T-cell (primary cell): ENCODE measurements around the gene KIAA1586. TPM values are rescaled to one million over a fixed set of nuclear protein-coding genes. Genes with fewer than 3 reads are reported as not detected.

ENCODE experiments used
- ATAC-seq, 4 experiments: fragments of 200-7000 bp in 3 of 4; fragments of 150-1000 bp in 1 of 4; cut with Tn5 transposase; replicated peaks in 1 of 4; 1 replicate in 3 of 4; 2 replicates in 1 of 4; pipeline ENCODE4 v1.10.0; 2021; ENCODE audit warnings: moderate library complexity in 3 of 4, mild to moderate bottlenecking in 2 of 4, moderate number of reproducible peaks in 1 of 4
- CTCF ChIA-PET, 2 donors: fragments of 300-600 bp; sonication (Branson Sonifier 250); formaldehyde crosslinking; loops; one replicate each; lab custom pipeline; 2022; ENCODE audit warnings: antibody characterized with exemption in 2 of 2; lab: Charles Lee
- POLR2A ChIA-PET, 2 donors: fragments of 300-600 bp; sonication (Branson Sonifier 250); formaldehyde crosslinking; loops; one replicate each; lab custom pipeline; 2022; ENCODE audit warnings: antibody characterized with exemption in 2 of 2; lab: Charles Lee
- DNase-seq, 35 experiments: peaks; one replicate each; pipeline versions ENCODE4 v3.0.0 to v3.0.0-alpha.2; 2013 to 2023
- H3K27ac ChIP-seq: one replicate; pipeline ENCODE4 v1.5.1; 2013; ENCODE audit warnings: low read length
- H3K27me3 ChIP-seq, 2 experiments: replicated peaks in 1 of 2; 1 replicate in 1 of 2; 2 replicates in 1 of 2; pipeline versions ENCODE4 v1.6.1 to v1.7.0; 2013; ENCODE audit warnings: low read length in 1 of 2, mixed read lengths in 1 of 2; ENCODE audit not compliant: control insufficient read depth in 2 of 2, insufficient read depth in 2 of 2; ENCODE audit errors: extremely low read depth in 1 of 2
- H3K36me3 ChIP-seq, 2 donors: 1 replicate in 1 of 2; 2 replicates in 1 of 2; pipeline versions ENCODE4 v1.6.1 to v1.7.0; 2013; ENCODE audit warnings: low read length in 1 of 2; ENCODE audit not compliant: control insufficient read depth in 2 of 2, insufficient read depth in 1 of 2; ENCODE audit errors: extremely low read depth in 1 of 2
- H3K4me1 ChIP-seq, 2 experiments: 1 replicate in 1 of 2; 2 replicates in 1 of 2; pipeline versions ENCODE4 v1.6.1 to v1.7.0; 2013; ENCODE audit warnings: low read length in 2 of 2, mixed read lengths in 1 of 2; ENCODE audit not compliant: insufficient read depth in 2 of 2, control insufficient read depth in 1 of 2; ENCODE audit errors: extremely low read depth in 1 of 2
- H3K4me3 ChIP-seq, 2 donors: 1 replicate in 1 of 2; 2 replicates in 1 of 2; pipeline versions ENCODE4 v1.5.1 to v1.7.0; 2013; ENCODE audit warnings: mild to moderate bottlenecking in 2 of 2, low read length in 1 of 2, moderate library complexity in 1 of 2; ENCODE audit not compliant: control insufficient read depth in 1 of 2; ENCODE audit errors: extremely low read depth in 1 of 2
- H3K9me3 ChIP-seq: 2 replicates; pipeline ENCODE4 v1.7.0; 2013
- H3K27ac Mint-ChIP-seq, 2 donors: one replicate each; pipeline ENCODE4 v1.8.0; 2020 to 2021; ENCODE audit warnings: mild to moderate bottlenecking in 2 of 2, mixed read lengths in 2 of 2
- H3K27me3 Mint-ChIP-seq, 2 donors: one replicate each; pipeline ENCODE4 v1.8.0; 2021 to 2022; ENCODE audit warnings: mixed read lengths in 2 of 2
- H3K36me3 Mint-ChIP-seq: one replicate; pipeline ENCODE4 v1.8.0; 2021; ENCODE audit warnings: mixed read lengths
- H3K4me1 Mint-ChIP-seq, 3 donors: one replicate each; pipeline ENCODE4 v1.8.0; 2020 to 2022; ENCODE audit warnings: mixed read lengths in 3 of 3, mild to moderate bottlenecking in 1 of 3
- H3K4me3 Mint-ChIP-seq, 3 donors: one replicate each; pipeline ENCODE4 v1.8.0; 2020 to 2022; ENCODE audit warnings: mild to moderate bottlenecking in 3 of 3, mixed read lengths in 3 of 3, moderate library complexity in 3 of 3
- H3K9me3 Mint-ChIP-seq, 3 donors: one replicate each; pipeline ENCODE4 v1.8.0; 2020 to 2022; ENCODE audit warnings: mixed read lengths in 3 of 3
- WGBS: methylation state at CpG from one replicate; pipeline ENCODE4 v1.1.5; 2013; ENCODE audit warnings: missing lambda C conversion rate; ENCODE audit not compliant: insufficient coverage; 5-methylcytosine and 5-hydroxymethylcytosine counted together
- total RNA-seq, 35 experiments: library from RNA in 6 of 35; stranded (reverse) in 6 of 35; fragments of 120-200 nt in 1 of 35; gene quantifications; one replicate each; pipeline versions ENCODE4 v1.2.1 to v1.2.4 and lab custom pipeline; 2013 to 2026

KIAA1586 gene
- total RNA-seq, 5 donors from 2014 or later (not counting 1 experiment from before 2014, with no cell fraction given): 12.5 to 20.5 (median 15.2) TPM

GRCh38 chr6:57072108-57072507, 25.6 kb downstream of the KIAA1586 start:
- WGBS: 75% methylated on average over 2 of the region's 3 CpGs
- Histone ChIP-seq H3K27ac (no peak overlapping the region), H3K4me1 (no peaks in the 10 kb centered on the region), H3K4me3 (no peak overlapping the region), H3K9me3 (no peaks in the 10 kb centered on the region), H3K36me3 (peaks cover 0 to 4% of the 10 kb centered on the region in 2 donors), H3K27me3 (no peaks in the 10 kb centered on the region)
- Mint-ChIP-seq H3K9me3 (no peaks in the 10 kb centered on the region), H3K4me1 (no peaks in the 10 kb centered on the region), H3K27ac (no peak overlapping the region), H3K27me3 (no peaks in the 10 kb centered on the region), H3K36me3 (peaks cover 17% of the 10 kb centered on the region), H3K4me3 (no peak overlapping the region)
- ATAC-seq (no peak), DNase-seq (no peak)
- ChIA-PET POLR2A (interaction anchor here (0.6 to 0.8 kb wide), 2 partner anchors 18 to 38 kb away, joined by 3 read pairs; no protein-coding TSS in a partner anchor), CTCF (no interaction called here)

- Mint-ChIP-seq H3K36me3 (peaks cover 24% of the 10 kb centered on the region), H3K27me3 (no peaks in the 10 kb centered on the region), H3K9me3 (no peaks in the 10 kb centered on the region), H3K27ac (no peak overlapping the region), H3K4me3 (no peak overlapping the region), H3K4me1 (no peaks in the 10 kb centered on the region)
- no peaks in the 10 kb centered on the region for H3K27me3 ChIP-seq
- POLR2A ChIA-PET: no interaction called here
- no peaks in the 10 kb centered on the region for H3K4me1 ChIP-seq
- H3K9me3 ChIP-seq: no peaks in the 10 kb centered on the region
- no peak for ATAC-seq
- H3K4me3 ChIP-seq: no peak overlapping the region
- no peak overlapping the region for H3K27ac ChIP-seq
- CTCF ChIA-PET: no interaction called here
- DNase-seq: no peak
- H3K36me3 ChIP-seq: peaks cover 0 to 2% of the 10 kb centered on the region in 2 donors
- WGBS: 97% methylated on average over 7 of the region's 8 CpGs
Measured at GRCh38 chr6:57074383-57074782, 27.9 kb downstream of the KIAA1586 start.

- no peak overlapping the region for H3K4me3 Mint-ChIP-seq
- ATAC-seq (no peak), DNase-seq (no peak)
- H3K9me3 Mint-ChIP-seq: no peaks in the 10 kb centered on the region
- H3K27ac Mint-ChIP-seq: no peak overlapping the region
- peaks cover 0 to 2% of the 10 kb centered on the region in 2 donors for H3K36me3 ChIP-seq
- H3K27me3 Mint-ChIP-seq: no peaks in the 10 kb centered on the region
- H3K27ac ChIP-seq: no peak overlapping the region
- H3K4me3 ChIP-seq: no peak overlapping the region
- CTCF ChIA-PET: no interaction called here
- H3K4me1 Mint-ChIP-seq: no peaks in the 10 kb centered on the region
- no peaks in the 10 kb centered on the region for H3K4me1 ChIP-seq
- POLR2A ChIA-PET: no interaction called here
- H3K36me3 Mint-ChIP-seq: peaks cover 21% of the 10 kb centered on the region
- H3K27me3 ChIP-seq: no peaks in the 10 kb centered on the region
- no peaks in the 10 kb centered on the region for H3K9me3 ChIP-seq
Measured at GRCh38 chr6:57075092-57075491, 28.6 kb downstream of the KIAA1586 start.

- ATAC-seq (no peak), DNase-seq (no peak)
- H3K9me3 ChIP-seq: no peaks in the 10 kb centered on the region
- Mint-ChIP-seq H3K36me3 (peaks cover 26% of the 10 kb centered on the region), H3K4me1 (no peaks in the 10 kb centered on the region), H3K4me3 (no peak overlapping the region), H3K9me3 (peaks cover 0 to 5% (median 3%) of the 10 kb centered on the region in 3 donors), H3K27me3 (no peaks in the 10 kb centered on the region), H3K27ac (no peak overlapping the region)
- CTCF ChIA-PET: no interaction called here
- H3K4me1 ChIP-seq: no peaks in the 10 kb centered on the region
- H3K36me3 ChIP-seq: peaks cover 0 to 2% of the 10 kb centered on the region in 2 donors
- H3K27me3 ChIP-seq: no peaks in the 10 kb centered on the region
- POLR2A ChIA-PET: no interaction called here
- no peak overlapping the region for H3K27ac ChIP-seq
- no peak overlapping the region for H3K4me3 ChIP-seq
- WGBS: no CpG with 5 or more reads among the region's 1 CpG
Measured at GRCh38 chr6:57078531-57079207, 32.2 kb downstream of the KIAA1586 start.

GRCh38 chr6:57085471-57085870, 39.0 kb downstream of the KIAA1586 start:
- Histone ChIP-seq H3K27ac (no peak overlapping the region), H3K36me3 (no peaks in the 10 kb centered on the region), H3K4me1 (peaks cover 5% of the 10 kb centered on the region in 2 experiments), H3K27me3 (no peaks in the 10 kb centered on the region), H3K4me3 (no peak overlapping the region), H3K9me3 (no peaks in the 10 kb centered on the region)
- H3K4me3 Mint-ChIP-seq: no peak overlapping the region
- no peak overlapping the region for H3K27ac Mint-ChIP-seq
- peaks cover 2% of the 10 kb centered on the region for H3K36me3 Mint-ChIP-seq
- H3K9me3 Mint-ChIP-seq: peaks cover 0 to 2% (median under 1%) of the 10 kb centered on the region in 3 donors
- CTCF ChIA-PET: no interaction called here
- POLR2A ChIA-PET: no interaction called here
- ATAC-seq (no peak), DNase-seq (no peak)
- peaks cover 5 to 7% (median 6%) of the 10 kb centered on the region in 3 donors for H3K4me1 Mint-ChIP-seq
- WGBS: no CpG with 5 or more reads among the region's 2 CpGs
- H3K27me3 Mint-ChIP-seq: no peaks in the 10 kb centered on the region

GRCh38 chr6:57086843-57087242, 40.4 kb downstream of the KIAA1586 start:
- peaks cover 9 to 11% of the 10 kb centered on the region in 2 experiments for H3K4me1 ChIP-seq
- CTCF ChIA-PET: no interaction called here
- H3K9me3 ChIP-seq: no peaks in the 10 kb centered on the region
- no peak overlapping the region for H3K27ac Mint-ChIP-seq
- H3K4me3 Mint-ChIP-seq: no peak overlapping the region
- H3K27me3 ChIP-seq: no peaks in the 10 kb centered on the region
- H3K27me3 Mint-ChIP-seq: no peaks in the 10 kb centered on the region
- no peaks in the 10 kb centered on the region for H3K9me3 Mint-ChIP-seq
- peaks cover 0 to 1% of the 10 kb centered on the region in 2 donors for H3K36me3 ChIP-seq
- peaks cover 13 to 15% (median 14%) of the 10 kb centered on the region in 3 donors for H3K4me1 Mint-ChIP-seq
- POLR2A ChIA-PET: no interaction called here
- no CpG with 5 or more reads among the region's 1 CpG for WGBS
- no peak overlapping the region for H3K4me3 ChIP-seq
- H3K27ac ChIP-seq: no peak overlapping the region
- H3K36me3 Mint-ChIP-seq: peaks cover 7% of the 10 kb centered on the region
- DNase-seq (no peak), ATAC-seq (no peak)
